Left cardiac atrium (tissue), 4 donors: ENCODE measurements around the gene FSIP1. TPM values are rescaled to one million over a fixed set of nuclear protein-coding genes. Genes with fewer than 3 reads are reported as not detected.
A peak's percentile ranks its signal among the peaks of the same experiment; 100 is the strongest.

Source experiments
- ATAC-seq, 2 donors: fragments of 200-7000 bp; cut with Tn5 transposase; one replicate each; pipeline ENCODE4 v1.9.1; 2020; ENCODE audit warnings: mild to moderate bottlenecking in 2 of 2, moderate library complexity in 2 of 2
- DNase-seq: peaks from one replicate; pipeline ENCODE4 v3.0.0-alpha.2; 2020
- intact Hi-C, 2 donors: fragments of 100-400 bp; cut with DNase I; formaldehyde crosslinking; loops; one replicate each; pipeline versions ENCODE4 v1.14.1 to v1.15.1; 2022 to 2023
- total RNA-seq, 2 donors: library from RNA; stranded (reverse); fragmentation: NEBNext Ultra II Directional; extraction: Animal tissue kit (Norgen Biotek cat#: 25700); gene quantifications; one replicate each; pipeline ENCODE4 v1.2.1, GENCODE V29; 2021
- donor health status: DM: no; HTN: yes; CAD: no.
- donor health status: DM: no; HTN: yes; CAD: no; lungs with severe emphysema.
- donor health status: DM: yes; HTN: yes; CAD: no.
- donor health status: Dilated cardiomyopathy.

FSIP1 gene
- total RNA-seq, 2 donors from 2014 or later, result 0.50 to 0.52 TPM

- ATAC-seq (no peak), DNase-seq (no peak)
- intact Hi-C loops, result no loop called here
Observed at GRCh38 chr15:39700375-39700700, 82.3 kb downstream of the FSIP1 start.

GRCh38 chr15:39699516-39700374 is 82.9 kb downstream of the FSIP1 start:
- ATAC-seq (peak in 1 of 2 donors; percentile 47), DNase-seq (no peak)
- intact Hi-C loops, result no loop called here

GRCh38 chr15:39698444-39699390 is 83.9 kb downstream of the FSIP1 start:
- ATAC-seq (peak in 1 of 2 donors; percentile 78), DNase-seq (no peak)
- intact Hi-C loops, result no loop called here

GRCh38 chr15:39697509-39697908 is 85.1 kb downstream of the FSIP1 start:
- ATAC-seq (no peak), DNase-seq (no peak)
- intact Hi-C loops, result no loop called here

GRCh38 chr15:39695793-39696192 is 86.8 kb downstream of the FSIP1 start:
- ATAC-seq (no peak), DNase-seq (no peak)
- intact Hi-C loops, result no loop called here

- DNase-seq, result no peak
- no peak for ATAC-seq
- intact Hi-C loops, result no loop called here
Observed at GRCh38 chr15:39692356-39693327, 90.0 kb downstream of the FSIP1 start.

- DNase-seq (no peak), ATAC-seq (peak in 1 of 2 donors; percentile 23)
- intact Hi-C loops, result no loop called here
Observed at GRCh38 chr15:39690881-39691634, 91.6 kb downstream of the FSIP1 start.

GRCh38 chr15:39687965-39688364 is 94.7 kb downstream of the FSIP1 start:
- no peak for ATAC-seq
- intact Hi-C loops, result loop anchor here (2.0 to 10.0 kb wide), 3 partner anchors 67 to 187 kb away; no protein-coding TSS in a partner anchor
- no peak for DNase-seq

GRCh38 chr15:39685999-39686613 is 96.5 kb downstream of the FSIP1 start:
- ATAC-seq (peak; percentile 59 to 63), DNase-seq (no peak)
- intact Hi-C loops, result loop anchor here (2.0 to 10.0 kb wide), 3 partner anchors 69 to 189 kb away; no protein-coding TSS in a partner anchor

GRCh38 chr15:39685367-39685766 is 97.3 kb downstream of the FSIP1 start:
- intact Hi-C loops, result loop anchor here (10.0 kb wide), 2 partner anchors 69 to 189 kb away; no protein-coding TSS in a partner anchor
- ATAC-seq (no peak), DNase-seq (no peak)

GRCh38 chr15:39684233-39684632 is 98.4 kb downstream of the FSIP1 start:
- intact Hi-C loops, result loop anchor here (10.0 kb wide), 2 partner anchors 71 to 191 kb away; no protein-coding TSS in a partner anchor

GRCh38 chr15:39682366-39682765 is 100.3 kb downstream of the FSIP1 start:
- no peak for ATAC-seq
- DNase-seq, result no peak
- intact Hi-C loops, result loop anchor here (10.0 kb wide), 2 partner anchors 72 to 192 kb away; no protein-coding TSS in a partner anchor

More at GRCh38 chr15:39684233-39684632, 98.4 kb downstream of the FSIP1 start:
- ATAC-seq (no peak), DNase-seq (no peak)

GRCh38 chr15:39680868-39681267 is 101.8 kb downstream of the FSIP1 start:
- intact Hi-C loops, result loop anchor here (10.0 kb wide), 2 partner anchors 74 to 194 kb away; no protein-coding TSS in a partner anchor
- DNase-seq (no peak), ATAC-seq (peak in 1 of 2 donors; percentile 38)

GRCh38 chr15:39672666-39673065 is 110.0 kb downstream of the FSIP1 start:
- intact Hi-C loops, result no loop called here
- no peak for DNase-seq
- no peak for ATAC-seq

GRCh38 chr15:39672184-39672583 is 110.5 kb downstream of the FSIP1 start:
- intact Hi-C loops, result no loop called here
- DNase-seq (no peak), ATAC-seq (peak in 1 of 2 donors; percentile 42)

- intact Hi-C loops, result no loop called here
- ATAC-seq, result no peak
- DNase-seq, result no peak
Observed at GRCh38 chr15:39670687-39671086, 112.0 kb downstream of the FSIP1 start.

- ATAC-seq (no peak), DNase-seq (no peak)
- intact Hi-C loops, result no loop called here
Observed at GRCh38 chr15:39669661-39670060, 113.0 kb downstream of the FSIP1 start.
